Body of pancreas (tissue), 4 donors: Measurements from ENCODE around the gene MYL2. TPM values are rescaled to one million over a fixed set of nuclear protein-coding genes. Genes with fewer than 3 reads are reported as not detected.

Experiments
- ATAC-seq: fragments of 150-250 bp; one replicate; pipeline ENCODE4 v1.9.1; 2016
- DNase-seq, 4 donors: peaks; one replicate each; pipeline ENCODE4 v3.0.0-alpha.2; 2019
- H3K27ac ChIP-seq, 4 donors: fragments of 200-600 bp; sonication (generic); 1 replicate in 3 of 4; 2 replicates in 1 of 4; pipeline versions ENCODE4 v1.5.1 to v1.6.1; 2016 to 2019; ENCODE audit warnings: mild to moderate bottlenecking in 1 of 4, mixed read lengths in 1 of 4, moderate library complexity in 1 of 4
- H3K27me3 ChIP-seq, 2 donors: fragments of 200-600 bp; sonication (generic); one replicate each; pipeline ENCODE4 v1.6.0; 2016; ENCODE audit warnings: mild to moderate bottlenecking in 1 of 2
- H3K36me3 ChIP-seq, 2 donors: fragments of 200-600 bp; sonication (generic); replicated peaks in 1 of 2; 2 replicates each; pipeline ENCODE4 v1.5.1; 2016; ENCODE audit warnings: low read depth in 2 of 2; ENCODE audit not compliant: insufficient read depth in 1 of 2
- H3K4me1 ChIP-seq: fragments of 200-600 bp; sonication (generic); one replicate; pipeline ENCODE4 v1.6.0; 2016
- H3K4me3 ChIP-seq, 2 donors: fragments of 200-600 bp; sonication (generic); 1 replicate in 1 of 2; 2 replicates in 1 of 2; pipeline ENCODE4 v1.5.1; 2016 to 2019
- H3K9me3 ChIP-seq, 3 donors: fragments of 200-600 bp; sonication (generic); 1 replicate in 2 of 3; 2 replicates in 1 of 3; pipeline ENCODE4 v1.5.1; 2016
- CTCF ChIP-seq, 7 experiments: fragments of 450-650 bp in 4 of 7; fragments of 200-600 bp in 3 of 7; sonication (generic) in 3 of 7; IDR thresholded peaks; one replicate each; pipeline ENCODE4 v1.5.1; 2016 to 2019; ENCODE audit warnings: antibody characterized with exemption in 7 of 7
- POLR2A ChIP-seq, 3 donors: fragments of 450-650 bp; IDR thresholded peaks; one replicate each; pipeline ENCODE4 v1.6.1; 2016; ENCODE audit warnings: antibody characterized with exemption in 3 of 3, mild to moderate bottlenecking in 2 of 3
- WGBS, 2 donors: methylation state at CpG; one replicate each; pipeline ENCODE4 v1.1.5; 2017; 5-methylcytosine and 5-hydroxymethylcytosine counted together
- intact Hi-C: fragments of 100-400 bp; cut with DNase I; formaldehyde crosslinking; loops from one replicate; pipeline ENCODE4 v1.15.1; 2023
- total RNA-seq, 2 donors: library from RNA; depleted of rRNA; stranded (reverse); fragments of >200 nt; gene quantifications; one replicate each; pipeline ENCODE4 v1.1.0, GENCODE V29; 2016

Gene MYL2
- total RNA-seq, 2 donors from 2014 or later, result not detected

- Histone ChIP-seq H3K27me3 (no peaks in the 10 kb centered on the region), H3K4me3 (no peak overlapping the region), H3K27ac (no peak overlapping the region), H3K9me3 (no peaks in the 10 kb centered on the region), H3K4me1 (no peaks in the 10 kb centered on the region), H3K36me3 (no peaks in the 10 kb centered on the region)
- TF ChIP-seq POLR2A (IDR thresholded peaks at IDR 0.05) (no peak), CTCF (IDR thresholded peaks at IDR 0.05) (no peak)
- intact Hi-C loops, result no loop called here
- DNase-seq (no peak), ATAC-seq (no peak)
- 65 to 80% methylated on average over 4 of the region's 4 CpGs for WGBS, 2 donors
Observed at GRCh38 chr12:110872100-110872499, 48.3 kb downstream of the MYL2 start.

- WGBS, 2 donors, result 62 to 70% methylated on average over 5 of the region's 5 CpGs
- H3K4me3 ChIP-seq, result no peak overlapping the region
- no peaks in the 10 kb centered on the region for H3K36me3 ChIP-seq
- no peaks in the 10 kb centered on the region for H3K9me3 ChIP-seq
- TF ChIP-seq CTCF (IDR thresholded peaks at IDR 0.05) (no peak), POLR2A (IDR thresholded peaks at IDR 0.05) (no peak)
- DNase-seq (no peak), ATAC-seq (no peak)
- H3K27ac ChIP-seq, result no peak overlapping the region
- H3K4me1 ChIP-seq, result no peaks in the 10 kb centered on the region
- intact Hi-C loops, result no loop called here
- H3K27me3 ChIP-seq, result no peaks in the 10 kb centered on the region
Observed at GRCh38 chr12:110869803-110870202, 50.6 kb downstream of the MYL2 start.

GRCh38 chr12:110869026-110869425 lies 51.4 kb downstream of the MYL2 start:
- Histone ChIP-seq H3K9me3 (no peaks in the 10 kb centered on the region), H3K36me3 (no peaks in the 10 kb centered on the region), H3K4me1 (no peaks in the 10 kb centered on the region), H3K27me3 (no peaks in the 10 kb centered on the region), H3K4me3 (no peak overlapping the region), H3K27ac (no peak overlapping the region)
- WGBS, 2 donors, result 41 to 48% methylated on average over 3 of the region's 3 CpGs
- TF ChIP-seq CTCF (IDR thresholded peaks at IDR 0.05) (no peak), POLR2A (IDR thresholded peaks at IDR 0.05) (no peak)
- intact Hi-C loops, result no loop called here
- DNase-seq (peak in 1 of 4 donors; percentile 13), ATAC-seq (no peak)

- intact Hi-C loops, result no loop called here
- no peak for TF ChIP-seq CTCF (IDR thresholded peaks at IDR 0.05)
- TF ChIP-seq POLR2A (IDR thresholded peaks at IDR 0.05), result no peak
- Histone ChIP-seq H3K27me3 (no peaks in the 10 kb centered on the region), H3K27ac (no peak overlapping the region), H3K4me1 (no peaks in the 10 kb centered on the region), H3K9me3 (no peaks in the 10 kb centered on the region), H3K36me3 (no peaks in the 10 kb centered on the region), H3K4me3 (no peak overlapping the region)
- 81 to 85% methylated on average over 6 of the region's 6 CpGs for WGBS, 2 donors
- DNase-seq (no peak), ATAC-seq (no peak)
Observed at GRCh38 chr12:110865521-110865920, 54.9 kb downstream of the MYL2 start.

- H3K36me3 ChIP-seq, result no peaks in the 10 kb centered on the region
- intact Hi-C loops, result no loop called here
- no peak for TF ChIP-seq POLR2A (IDR thresholded peaks at IDR 0.05)
- TF ChIP-seq CTCF (IDR thresholded peaks at IDR 0.05), result no peak
- H3K4me3 ChIP-seq, result no peak overlapping the region
- no peaks in the 10 kb centered on the region for H3K9me3 ChIP-seq
- WGBS, 2 donors, result 77 to 96% methylated on average over 7 of the region's 7 CpGs
- DNase-seq (no peak), ATAC-seq (no peak)
- no peaks in the 10 kb centered on the region for H3K27me3 ChIP-seq
- no peak overlapping the region for H3K27ac ChIP-seq
- H3K4me1 ChIP-seq, result no peaks in the 10 kb centered on the region
Observed at GRCh38 chr12:110863161-110863560, 57.2 kb downstream of the MYL2 start.
